Parathyroid adenoma (tissue), 2 donors: ENCODE results near the gene FKBP10.

Experiments
- H2AFZ ChIP-seq: fragments of 300-600 bp; sonication (generic); one replicate; pipeline ENCODE4 v1.7.0; 2017; ENCODE audit warnings: antibody characterized with exemption, mild to moderate bottlenecking
- H3K27ac ChIP-seq: fragments of 300-600 bp; sonication (generic); one replicate; pipeline ENCODE4 v1.7.0; 2017
- H3K27me3 ChIP-seq: fragments of 300-600 bp; sonication (generic); one replicate; pipeline ENCODE4 v1.7.0; 2017; ENCODE audit warnings: low read length; ENCODE audit not compliant: control insufficient read depth, insufficient read depth
- H3K36me3 ChIP-seq: fragments of 300-600 bp; sonication (generic); one replicate; pipeline ENCODE4 v1.7.0; 2017; ENCODE audit warnings: low read length; ENCODE audit not compliant: control insufficient read depth, insufficient read depth
- H3K4me1 ChIP-seq: fragments of 300-600 bp; sonication (generic); one replicate; pipeline ENCODE4 v1.7.0; 2017; ENCODE audit warnings: control low read depth
- H3K4me2 ChIP-seq: fragments of 300-600 bp; sonication (generic); one replicate; pipeline ENCODE4 v1.7.0; 2017; ENCODE audit warnings: low read length
- H3K4me3 ChIP-seq: fragments of 300-600 bp; sonication (generic); one replicate; pipeline ENCODE4 v1.7.0; 2017; ENCODE audit warnings: low read depth, low read length
- H3K79me2 ChIP-seq: fragments of 300-600 bp; sonication (generic); one replicate; pipeline ENCODE4 v1.7.0; 2017; ENCODE audit warnings: control low read depth
- H3K9ac ChIP-seq: fragments of 300-600 bp; sonication (generic); one replicate; pipeline ENCODE4 v1.7.0; 2017; ENCODE audit warnings: mild to moderate bottlenecking
- H3K9me3 ChIP-seq: fragments of 300-600 bp; sonication (generic); one replicate; pipeline ENCODE4 v1.7.0; 2017; ENCODE audit warnings: low read length; ENCODE audit not compliant: control insufficient read depth
- CTCF ChIP-seq: fragments of 300-600 bp; sonication (generic); IDR thresholded peaks from one replicate; pipeline ENCODE4 v1.7.0; 2017; ENCODE audit warnings: antibody characterized with exemption, mild to moderate bottlenecking
- donor health status: primary hyperparathyroidism.

The FKBP10 gene

GRCh38 chr17:41781404-41782110, 31.2 kb upstream of the FKBP10 start:
- Histone ChIP-seq H3K27me3 (no peaks in the 10 kb centered on the region), H3K36me3 (no peaks in the 10 kb centered on the region), H3K4me2 (no peak overlapping the region), H3K9me3 (no peaks in the 10 kb centered on the region), H2AFZ (no peak overlapping the region), H3K4me3 (no peak overlapping the region), H3K9ac (no peak overlapping the region), H3K4me1 (peaks cover 12% of the 10 kb centered on the region), H3K27ac (peak overlapping the region; percentile 22), H3K79me2 (peaks cover 35% of the 10 kb centered on the region)
- no peak for TF ChIP-seq CTCF

- Histone ChIP-seq H3K4me2 (no peak overlapping the region), H3K36me3 (no peaks in the 10 kb centered on the region), H3K9ac (no peak overlapping the region), H3K9me3 (no peaks in the 10 kb centered on the region), H3K4me1 (peaks cover 14% of the 10 kb centered on the region), H3K79me2 (peaks cover 34% of the 10 kb centered on the region), H3K4me3 (no peak overlapping the region), H3K27me3 (no peaks in the 10 kb centered on the region), H2AFZ (no peak overlapping the region), H3K27ac (peak overlapping the region; percentile 22)
- TF ChIP-seq CTCF: no peak
These were observed 30.7 kb upstream of the FKBP10 start for GRCh38 chr17:41782142-41782541.

GRCh38 chr17:41784207-41784744, 28.5 kb upstream of the FKBP10 start:
- Histone ChIP-seq H3K36me3 (no peaks in the 10 kb centered on the region), H3K4me1 (peaks cover 13% of the 10 kb centered on the region), H3K4me2 (peak overlapping the region; percentile 92), H3K27me3 (no peaks in the 10 kb centered on the region), H3K27ac (no peak overlapping the region), H3K79me2 (peaks cover 34% of the 10 kb centered on the region), H3K9ac (no peak overlapping the region), H3K9me3 (no peaks in the 10 kb centered on the region), H2AFZ (no peak overlapping the region), H3K4me3 (peak overlapping the region; percentile 1)
- no peak for TF ChIP-seq CTCF

DNA sequence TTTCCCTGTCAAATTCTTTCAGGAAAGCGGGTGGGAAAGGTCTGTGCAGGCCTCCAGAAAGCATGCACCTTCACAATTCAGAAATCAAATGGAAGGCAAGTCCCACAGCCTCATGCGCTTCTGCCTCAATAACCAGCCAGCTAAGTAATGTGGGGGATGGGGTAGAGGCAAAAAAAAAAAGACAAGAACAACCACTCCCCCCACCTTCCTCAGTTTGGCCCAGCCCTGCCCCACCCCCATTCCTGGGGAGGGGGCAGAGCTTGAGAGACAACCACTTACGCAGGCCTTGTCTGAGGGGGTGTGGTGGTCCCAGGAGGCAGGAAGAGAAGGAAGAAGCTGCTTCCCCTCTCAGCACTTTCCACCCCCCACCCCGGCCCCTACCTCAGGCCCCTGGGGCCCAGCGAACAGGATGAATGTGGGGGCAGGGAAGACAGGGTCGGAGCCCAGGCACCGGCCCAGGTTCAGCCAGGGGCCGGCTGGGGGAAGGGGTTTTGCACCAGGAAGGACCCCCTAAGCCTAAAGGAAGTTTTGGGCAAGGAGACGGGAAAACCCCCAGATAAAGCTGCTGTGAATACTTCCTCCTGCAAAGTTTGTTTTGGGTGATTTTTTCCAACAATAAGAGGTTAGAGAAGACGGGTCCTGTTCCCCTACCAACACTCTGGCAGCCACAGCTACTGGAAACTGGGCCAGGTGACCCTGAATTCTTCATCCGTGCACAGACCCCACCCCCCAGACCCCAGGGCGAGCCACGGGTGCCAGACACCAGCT, 27.5 kb upstream of the FKBP10 start:
- no peak for TF ChIP-seq CTCF
- Histone ChIP-seq H2AFZ (peak overlapping the region; percentile 85), H3K79me2 (peaks cover 28% of the 10 kb centered on the region), H3K4me2 (peak overlapping the region; percentile 92), H3K4me3 (peak overlapping the region; percentile 76), H3K27me3 (no peaks in the 10 kb centered on the region), H3K4me1 (peaks cover 13% of the 10 kb centered on the region), H3K27ac (peak overlapping the region; percentile 73), H3K9ac (no peak overlapping the region), H3K9me3 (no peaks in the 10 kb centered on the region), H3K36me3 (no peaks in the 10 kb centered on the region)
